Measurements from ENCODE around the gene ICA1.

Gene ICA1

DNA sequence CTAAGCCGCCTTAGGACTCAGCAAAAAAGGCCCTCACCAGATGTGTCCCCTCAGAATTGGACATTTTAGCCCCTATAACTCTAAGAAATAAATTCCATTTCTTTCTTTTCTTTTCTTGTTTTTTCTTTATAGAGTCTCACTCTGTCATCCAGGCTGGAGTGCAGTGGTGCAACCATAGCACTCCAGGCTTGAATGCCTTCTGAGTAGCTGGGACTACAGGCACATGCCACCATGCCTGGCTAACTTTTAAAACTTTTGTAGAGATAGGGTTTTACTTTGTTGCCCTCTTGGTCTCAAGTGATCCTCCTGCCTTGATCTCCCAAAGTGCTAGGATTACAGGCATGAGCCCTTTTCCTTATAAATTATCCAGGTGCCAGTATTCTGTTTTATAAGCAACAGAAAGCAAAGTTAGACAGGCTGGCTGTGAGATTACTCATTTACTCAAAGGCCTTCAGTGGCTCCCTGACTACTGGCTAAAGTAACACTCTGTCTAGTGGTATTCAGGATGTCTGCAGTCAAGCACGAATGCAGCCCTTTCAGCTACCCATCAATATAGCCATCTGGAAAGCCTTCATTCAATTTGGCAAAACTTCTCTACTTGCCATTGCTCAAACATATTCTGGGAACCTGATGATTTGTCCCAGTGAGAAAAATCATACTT, 128.6 kb downstream of the ICA1 start:
- no peak for DNase-seq (ENCODE audit: low read depth)
- TF ChIP-seq, protein P1, sequence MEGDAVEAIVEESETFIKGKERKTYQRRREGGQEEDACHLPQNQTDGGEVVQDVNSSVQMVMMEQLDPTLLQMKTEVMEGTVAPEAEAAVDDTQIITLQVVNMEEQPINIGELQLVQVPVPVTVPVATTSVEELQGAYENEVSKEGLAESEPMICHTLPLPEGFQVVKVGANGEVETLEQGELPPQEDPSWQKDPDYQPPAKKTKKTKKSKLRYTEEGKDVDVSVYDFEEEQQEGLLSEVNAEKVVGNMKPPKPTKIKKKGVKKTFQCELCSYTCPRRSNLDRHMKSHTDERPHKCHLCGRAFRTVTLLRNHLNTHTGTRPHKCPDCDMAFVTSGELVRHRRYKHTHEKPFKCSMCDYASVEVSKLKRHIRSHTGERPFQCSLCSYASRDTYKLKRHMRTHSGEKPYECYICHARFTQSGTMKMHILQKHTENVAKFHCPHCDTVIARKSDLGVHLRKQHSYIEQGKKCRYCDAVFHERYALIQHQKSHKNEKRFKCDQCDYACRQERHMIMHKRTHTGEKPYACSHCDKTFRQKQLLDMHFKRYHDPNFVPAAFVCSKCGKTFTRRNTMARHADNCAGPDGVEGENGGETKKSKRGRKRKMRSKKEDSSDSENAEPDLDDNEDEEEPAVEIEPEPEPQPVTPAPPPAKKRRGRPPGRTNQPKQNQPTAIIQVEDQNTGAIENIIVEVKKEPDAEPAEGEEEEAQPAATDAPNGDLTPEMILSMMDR (conservative IDR thresholded peaks at IDR 0.05; ENCODE audit: low read depth, low read length), result no peak
- H3K4me3 ChIP-seq (ENCODE audit: low read length), result no peak overlapping the region

DNA sequence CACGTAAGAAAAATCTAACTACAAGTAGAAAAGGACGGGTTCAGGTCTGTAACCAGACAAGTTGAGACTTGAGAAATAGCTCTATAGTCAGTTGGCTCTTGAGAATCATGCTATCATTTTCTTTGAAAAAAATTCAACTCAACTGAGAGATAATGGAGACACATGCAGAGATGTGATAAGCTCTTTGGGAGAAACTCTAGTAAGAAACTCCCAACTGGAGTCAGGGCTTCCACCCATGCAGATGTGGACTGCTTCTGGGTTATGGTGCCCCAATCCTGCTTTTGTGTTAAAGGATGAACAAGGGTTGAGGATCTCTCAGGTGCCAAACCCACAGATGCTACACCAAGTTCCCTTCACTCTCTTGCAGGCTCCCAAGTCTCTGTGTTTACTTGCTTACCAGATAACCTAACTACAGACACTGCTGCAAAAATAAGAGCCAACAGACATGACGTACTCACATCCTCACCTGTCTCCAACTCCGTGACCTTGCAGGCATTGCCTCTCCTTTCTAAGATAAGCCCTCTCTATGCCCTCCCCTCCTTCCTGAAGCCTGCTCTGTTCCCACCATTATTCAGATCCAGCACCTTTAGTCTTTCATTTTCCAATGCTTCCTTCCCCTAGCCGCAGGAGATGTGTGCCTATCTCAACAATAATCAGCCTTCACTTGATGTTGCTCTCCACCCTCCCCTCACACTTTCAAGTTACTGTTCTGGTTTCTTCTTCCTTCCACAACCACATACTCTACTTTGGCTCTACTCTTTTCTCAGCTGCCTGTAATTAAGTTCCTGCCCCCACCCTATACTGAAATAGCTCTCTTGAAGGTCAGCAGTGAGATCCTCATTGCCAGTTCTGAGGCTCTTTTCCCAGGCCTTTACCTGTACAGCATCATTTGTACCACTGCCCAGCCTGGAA, 130.0 kb downstream of the ICA1 start:
- TF ChIP-seq, protein P1 (conservative IDR thresholded peaks at IDR 0.05; ENCODE audit: low read depth, low read length), result no peak
- no peak overlapping the region for H3K4me3 ChIP-seq (ENCODE audit: low read length)
- DNase-seq (ENCODE audit: low read depth), result no peak

DNA sequence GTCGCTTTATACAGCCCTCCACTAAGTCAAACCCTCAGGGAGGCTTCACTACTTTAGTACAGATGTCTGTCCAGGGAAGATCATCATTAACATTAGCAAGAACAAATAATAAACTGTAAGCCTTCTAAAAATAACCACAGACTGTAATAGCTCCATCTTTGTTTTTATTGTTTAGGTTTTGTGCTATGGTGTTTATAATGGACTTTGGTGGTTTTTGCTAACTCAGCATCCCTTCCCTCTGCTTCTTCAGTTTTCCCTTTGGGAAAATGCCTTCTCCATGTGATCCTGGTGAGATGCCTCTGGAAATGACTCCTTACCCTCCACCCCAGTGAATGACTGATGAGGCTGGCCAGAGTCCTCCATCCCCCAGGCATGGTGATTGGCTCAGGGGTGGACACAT, 131.3 kb downstream of the ICA1 start:
- DNase-seq (ENCODE audit: low read depth), result no peak
- TF ChIP-seq, protein P1 (conservative IDR thresholded peaks at IDR 0.05; ENCODE audit: low read depth, low read length), result no peak
- H3K4me3 ChIP-seq (ENCODE audit: low read length), result no peak overlapping the region

DNA sequence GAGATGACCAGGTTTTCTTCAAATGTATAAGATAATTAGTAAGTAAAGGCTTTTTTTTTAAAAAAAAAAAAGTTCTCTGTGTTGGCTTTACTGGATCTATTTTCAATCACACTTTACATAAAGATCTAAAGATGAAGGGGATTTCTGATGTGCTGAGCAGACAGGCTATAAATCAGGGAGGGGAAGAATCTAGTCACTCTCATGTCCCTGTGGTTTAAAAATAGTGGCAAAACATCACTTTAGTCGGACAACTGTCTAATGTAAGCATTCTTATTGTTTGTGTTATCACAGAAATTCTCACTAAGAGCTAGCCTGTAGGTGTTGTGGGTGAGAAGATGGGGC, 132.7 kb downstream of the ICA1 start:
- TF ChIP-seq, protein P1 (conservative IDR thresholded peaks at IDR 0.05; ENCODE audit: low read depth, low read length), result no peak
- no peak overlapping the region for H3K4me3 ChIP-seq (ENCODE audit: low read length)
- no peak for DNase-seq (ENCODE audit: low read depth)

DNA sequence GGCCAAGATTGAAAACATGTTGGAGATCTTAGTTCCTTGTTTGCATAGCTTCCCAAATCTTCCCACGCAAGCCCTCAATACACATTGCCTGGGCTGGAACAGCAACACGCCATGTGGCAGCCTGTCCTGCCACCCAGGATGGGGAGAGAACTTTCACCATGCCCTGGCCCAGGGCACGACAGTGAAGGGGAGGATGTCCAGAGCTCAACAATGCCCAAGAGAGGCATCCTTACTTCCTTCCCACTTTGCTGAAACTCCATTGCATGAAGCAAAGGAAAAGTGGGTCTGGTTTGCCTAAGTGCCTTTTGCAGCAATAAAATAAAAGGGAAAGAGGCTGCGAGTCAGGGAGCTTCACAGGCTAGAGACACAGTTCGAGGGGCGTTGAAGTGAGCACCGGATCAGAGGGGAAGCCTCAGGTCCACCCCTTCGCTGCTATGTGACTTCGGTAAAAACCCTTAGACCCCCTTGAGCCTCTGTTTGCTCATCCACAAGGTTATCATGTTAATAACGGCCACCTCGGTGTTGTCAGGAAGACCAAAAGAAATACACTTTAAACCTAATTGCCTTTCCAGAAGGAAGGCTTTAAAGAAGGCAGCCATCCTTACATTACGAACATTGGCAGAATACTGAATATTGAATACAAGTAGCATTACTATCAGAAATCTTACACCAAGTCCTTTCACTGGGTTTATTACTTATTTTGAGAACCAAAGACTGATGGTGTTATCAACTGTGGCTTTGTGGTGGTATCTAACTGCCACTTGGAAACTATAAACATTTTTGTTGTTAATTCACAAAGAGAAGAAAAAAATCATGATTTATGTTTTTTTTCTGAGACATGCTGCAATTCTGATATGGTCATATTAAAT, 133.3 kb downstream of the ICA1 start:
- no peak overlapping the region for H3K4me3 ChIP-seq (ENCODE audit: low read length)
- TF ChIP-seq, protein P1 (conservative IDR thresholded peaks at IDR 0.05; ENCODE audit: low read depth, low read length), result no peak
- DNase-seq (ENCODE audit: low read depth), result no peak

DNA sequence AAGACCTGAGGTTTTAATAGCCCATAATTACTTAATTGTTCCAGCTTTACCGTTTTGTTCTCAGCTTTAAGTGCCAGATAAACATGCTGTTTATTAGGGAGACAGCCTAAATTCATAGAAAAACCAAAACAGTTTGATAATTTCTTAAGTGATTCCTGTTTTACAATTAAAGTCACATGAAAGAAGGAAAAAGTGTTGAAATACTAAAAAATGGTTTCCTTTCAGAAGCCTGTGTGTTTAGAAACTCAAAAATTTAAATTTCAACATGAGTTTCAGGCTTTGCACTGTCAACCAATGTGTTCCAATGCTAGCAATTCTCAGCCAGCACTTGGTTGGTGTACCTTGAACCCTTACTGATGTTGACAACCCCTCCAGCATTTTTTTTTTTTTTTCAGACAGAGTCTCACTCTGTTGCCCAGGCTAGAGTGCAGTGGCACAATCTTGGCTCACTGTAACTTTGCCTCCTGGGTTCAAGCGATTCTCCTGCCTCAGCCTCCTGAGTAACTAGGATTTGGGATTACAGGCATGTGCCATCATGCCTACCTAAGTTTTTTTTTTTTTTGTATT, 135.3 kb downstream of the ICA1 start:
- no peak for DNase-seq (ENCODE audit: low read depth)
- TF ChIP-seq, protein P1 (conservative IDR thresholded peaks at IDR 0.05; ENCODE audit: low read depth, low read length), result no peak
- H3K4me3 ChIP-seq (ENCODE audit: low read length), result no peak overlapping the region
